Lung (tissue), 12 donors: ENCODE results near the gene CSH2. TPM values are rescaled to one million over a fixed set of nuclear protein-coding genes. Genes with fewer than 3 reads are reported as not detected.

Source experiments
- ATAC-seq: fragments of 200-7000 bp; cut with Tn5 transposase; one replicate; pipeline ENCODE4 v1.9.1; 2020; ENCODE audit warnings: moderate number of reproducible peaks; ENCODE audit not compliant: insufficient read depth, low FRiP score
- DNase-seq, 3 donors: peaks; one replicate each; pipeline ENCODE4 v3.0.0-alpha.2; 2013 to 2017
- H3K27ac ChIP-seq, 2 donors: one replicate each; pipeline ENCODE4 v1.5.1; 2013; ENCODE audit warnings: mild to moderate bottlenecking in 2 of 2, moderate library complexity in 2 of 2, control low read depth in 1 of 2, inconsistent platforms in 1 of 2, low read depth in 1 of 2, low read length in 1 of 2
- H3K27me3 ChIP-seq, 3 donors: one replicate each; pipeline ENCODE4 v1.5.1; 2013; ENCODE audit warnings: low read length in 2 of 3; ENCODE audit not compliant: control insufficient read depth in 3 of 3, insufficient read depth in 3 of 3
- H3K36me3 ChIP-seq, 4 donors: one replicate each; pipeline ENCODE4 v1.5.1; 2013; ENCODE audit warnings: low read length in 4 of 4, mild to moderate bottlenecking in 1 of 4, moderate library complexity in 1 of 4; ENCODE audit not compliant: control insufficient read depth in 4 of 4, insufficient read depth in 4 of 4
- H3K4me1 ChIP-seq, 5 donors: one replicate each; pipeline ENCODE4 v1.5.1; 2013; ENCODE audit warnings: low read length in 5 of 5, mild to moderate bottlenecking in 2 of 5, moderate library complexity in 1 of 5; ENCODE audit not compliant: control insufficient read depth in 5 of 5, insufficient read depth in 5 of 5
- H3K4me3 ChIP-seq: one replicate; pipeline ENCODE4 v1.5.1; 2013; ENCODE audit warnings: mild to moderate bottlenecking, control low read depth, moderate library complexity
- H3K9ac ChIP-seq, 2 donors: one replicate each; pipeline ENCODE4 v1.5.1; 2013; ENCODE audit warnings: low read length in 2 of 2, control low read depth in 1 of 2; ENCODE audit not compliant: insufficient read depth in 1 of 2
- H3K9me3 ChIP-seq, 4 donors: one replicate each; pipeline ENCODE4 v1.5.1; 2013; ENCODE audit warnings: low read length in 3 of 4, mild to moderate bottlenecking in 1 of 4, moderate library complexity in 1 of 4; ENCODE audit not compliant: control insufficient read depth in 4 of 4, insufficient read depth in 3 of 4
- WGBS, 2 donors: extraction: QIAGEN DNeasy Blood & Tissue Kit; methylation state at CpG; one replicate each; pipeline ENCODE4 v1.1.7; 2013; 5-methylcytosine and 5-hydroxymethylcytosine counted together
- polyA plus RNA-seq, 2 donors: library from polyadenylated mRNA; stranded (reverse); fragments of 200-250 nt; gene quantifications; one replicate each; pipeline ENCODE4 v1.2.1, GENCODE V29; 2013
- total RNA-seq, 2 donors: library from RNA; depleted of rRNA in 1 of 2; stranded (reverse); fragments of >200 nt in 1 of 2; gene quantifications; one replicate each; pipeline ENCODE4 v1.2.1, GENCODE V29; 2014 to 2021
- TF ChIP-seq, protein P1 (sequence below): IDR thresholded peaks from 2 replicates; pipeline ENCODE4 v1.5.1; 2012; ENCODE audit warnings: mild to moderate bottlenecking; ENCODE audit errors: control extremely low read depth, extremely low read depth
- donor health status: control.
- donor health status: control.
- donor health status: Bipolar disorder and iron deficiency.
- donor health status: healthy.
- donor health status: DM: yes; HTN: yes; CAD: no.

Gene CSH2
- total and polyA plus RNA-seq, 4 donors: not detected

DNA sequence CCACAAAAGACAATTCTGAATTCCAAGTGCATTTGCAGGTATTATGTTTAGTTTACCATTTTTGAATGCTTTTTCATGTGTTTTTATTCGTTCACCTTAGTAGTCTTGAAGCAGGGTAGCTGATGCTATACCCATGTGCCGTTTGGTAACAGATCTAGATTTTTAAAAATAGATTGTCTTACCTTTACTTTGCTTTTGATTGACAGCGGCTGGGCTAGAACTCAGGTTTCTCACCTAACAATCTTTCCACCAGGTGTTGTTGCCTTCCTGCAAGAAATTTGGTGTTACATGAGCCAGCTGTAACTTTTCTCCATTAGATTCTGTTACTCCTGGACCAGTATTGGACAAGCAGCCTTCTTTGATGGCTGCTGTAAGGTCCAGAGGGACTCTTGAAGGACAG is 44.5 kb downstream of the CSH2 start:
- no peaks in the 10 kb centered on the region for H3K9me3 ChIP-seq
- H3K27ac ChIP-seq: no peak overlapping the region
- TF ChIP-seq, protein P1, sequence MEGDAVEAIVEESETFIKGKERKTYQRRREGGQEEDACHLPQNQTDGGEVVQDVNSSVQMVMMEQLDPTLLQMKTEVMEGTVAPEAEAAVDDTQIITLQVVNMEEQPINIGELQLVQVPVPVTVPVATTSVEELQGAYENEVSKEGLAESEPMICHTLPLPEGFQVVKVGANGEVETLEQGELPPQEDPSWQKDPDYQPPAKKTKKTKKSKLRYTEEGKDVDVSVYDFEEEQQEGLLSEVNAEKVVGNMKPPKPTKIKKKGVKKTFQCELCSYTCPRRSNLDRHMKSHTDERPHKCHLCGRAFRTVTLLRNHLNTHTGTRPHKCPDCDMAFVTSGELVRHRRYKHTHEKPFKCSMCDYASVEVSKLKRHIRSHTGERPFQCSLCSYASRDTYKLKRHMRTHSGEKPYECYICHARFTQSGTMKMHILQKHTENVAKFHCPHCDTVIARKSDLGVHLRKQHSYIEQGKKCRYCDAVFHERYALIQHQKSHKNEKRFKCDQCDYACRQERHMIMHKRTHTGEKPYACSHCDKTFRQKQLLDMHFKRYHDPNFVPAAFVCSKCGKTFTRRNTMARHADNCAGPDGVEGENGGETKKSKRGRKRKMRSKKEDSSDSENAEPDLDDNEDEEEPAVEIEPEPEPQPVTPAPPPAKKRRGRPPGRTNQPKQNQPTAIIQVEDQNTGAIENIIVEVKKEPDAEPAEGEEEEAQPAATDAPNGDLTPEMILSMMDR: no peak
- H3K27me3 ChIP-seq: no peaks in the 10 kb centered on the region
- H3K4me3 ChIP-seq: no peak overlapping the region
- DNase-seq: no peak
- no peak for ATAC-seq
- H3K4me1 ChIP-seq: peaks cover 0 to 20% (median 7%) of the 10 kb centered on the region in 5 donors
- peaks cover 38 to 57% (median 53%) of the 10 kb centered on the region in 4 donors for H3K36me3 ChIP-seq
- no peak overlapping the region for H3K9ac ChIP-seq
- 92 to 96% methylated on average over 3 of the region's 3 CpGs for WGBS, 2 donors

DNA sequence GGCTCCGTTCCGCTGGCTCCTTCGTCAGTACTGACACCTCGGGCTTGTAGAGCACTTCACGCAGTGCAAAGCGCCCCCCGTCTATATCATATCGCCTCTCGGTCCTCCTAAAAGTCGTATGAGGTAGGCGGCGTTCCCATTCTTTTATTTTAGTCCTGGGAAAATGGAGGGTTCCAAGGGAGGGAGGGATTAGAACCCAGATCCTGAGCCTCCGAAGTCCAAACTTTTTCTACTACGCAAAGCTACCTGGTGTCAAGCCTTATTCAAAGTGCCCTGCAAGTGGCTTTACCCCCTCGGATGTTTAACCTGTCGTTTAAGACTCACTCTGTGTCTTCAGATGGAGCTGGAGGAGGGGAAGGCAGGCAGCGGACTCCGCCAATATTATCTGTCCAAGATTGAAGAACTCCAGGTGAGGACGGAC is 45.7 kb downstream of the CSH2 start:
- Histone ChIP-seq H3K27me3 (no peaks in the 10 kb centered on the region), H3K9ac (peak overlapping the region; percentile 49 to 72), H3K36me3 (peaks cover 47 to 55% (median 50%) of the 10 kb centered on the region in 4 donors), H3K4me1 (peaks cover 0 to 20% (median 7%) of the 10 kb centered on the region in 5 donors), H3K27ac (peak overlapping the region; percentile 86 to 92), H3K4me3 (peak overlapping the region; percentile 92), H3K9me3 (no peaks in the 10 kb centered on the region)
- ATAC-seq (no peak), DNase-seq (no peak)
- WGBS, 2 donors: 3 to 4% methylated on average over 19 of the region's 19 CpGs
- TF ChIP-seq, protein P1: no peak

DNA sequence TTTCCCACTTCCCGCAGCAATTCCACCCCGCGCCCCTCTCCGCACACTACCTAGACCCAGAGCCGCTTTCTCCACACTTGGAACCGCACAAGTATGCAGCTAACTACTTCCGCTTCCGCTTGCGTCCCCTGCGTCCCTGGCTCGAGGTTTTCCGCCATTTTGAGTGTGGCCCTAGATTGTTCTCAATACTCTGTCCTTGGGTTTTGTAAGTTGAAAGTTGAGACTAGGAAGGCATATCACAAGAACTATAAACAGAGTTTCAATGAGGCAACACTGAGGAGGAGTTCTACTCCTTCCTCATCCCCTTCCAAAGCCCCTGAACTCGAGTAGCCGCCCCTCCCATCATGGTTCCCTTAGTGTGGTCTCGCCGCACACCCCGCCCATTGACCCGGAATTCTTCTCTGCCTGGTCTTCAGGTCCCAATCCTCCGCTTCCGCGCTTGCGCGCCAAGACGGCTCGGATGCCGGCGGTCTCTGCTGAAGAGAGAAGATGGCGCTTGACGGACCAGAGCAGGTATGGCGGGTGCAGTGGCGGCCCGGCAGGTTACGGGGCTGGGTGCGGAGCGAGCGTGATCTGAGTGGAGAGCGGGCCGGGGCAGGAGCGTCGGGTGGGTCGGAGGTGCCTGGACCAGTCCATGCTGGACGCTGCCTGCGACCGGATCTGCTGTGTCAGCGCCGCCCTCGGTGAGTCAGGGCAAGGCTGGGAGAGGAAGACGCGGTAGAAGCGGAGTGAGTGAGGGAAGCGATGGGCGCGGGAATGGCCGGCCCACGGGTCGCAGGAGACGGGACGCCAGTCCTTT is 46.3 kb downstream of the CSH2 start, which contains the start of the genes FTSJ3 and PSMC5:
Gene FTSJ3 (minus strand): TSS at position 662 of the 799 bp plus-strand sequence. CDS start 761 bp downstream, outside the sequence.
Gene PSMC5 (plus strand): TSS at position 430 of the 799 bp plus-strand sequence. CDS start 60 bp downstream, at position 490.
- peak within 1 kb of the TSS; percentile 92 for H3K4me3 ChIP-seq
- H3K9ac ChIP-seq: peak within 1 kb of the TSS; percentile 49 to 88
- ATAC-seq (peak; percentile 96), DNase-seq (peak; percentile 94 to 98 (median 98))
- TF ChIP-seq, protein P1: peak; percentile 32
- H3K27me3 ChIP-seq: no peaks in the 10 kb centered on the region
- peaks cover 0 to 20% (median 7%) of the 10 kb centered on the region in 5 donors for H3K4me1 ChIP-seq
- 0% methylated on average over 53 to 58 of the region's 58 CpGs for WGBS, 2 donors
- H3K9me3 ChIP-seq: no peaks in the 10 kb centered on the region
- peak within 1 kb of the TSS; percentile 86 to 92 for H3K27ac ChIP-seq
- peaks cover 44 to 58% (median 50%) of the 10 kb centered on the region in 4 donors for H3K36me3 ChIP-seq
